ENCODE results near the gene TBCCD1.

The TBCCD1 gene

GRCh38 chr3:186594591-186595113 lies 27.5 kb upstream of the TBCCD1 start:
- no peak overlapping the region for H3K4me3 ChIP-seq (ENCODE audit: low read depth, low read length, poor library complexity, severe bottlenecking)
- H2AFZ ChIP-seq (ENCODE audit: low read length) = no peak overlapping the region
- no peak for TF ChIP-seq CTCF (IDR thresholded peaks at IDR 0.05; ENCODE audit: low read length)
- no peak for TF ChIP-seq EZH2 (IDR thresholded peaks at IDR 0.05; ENCODE audit: borderline replicate concordance, low read length)
- no peaks in the 10 kb centered on the region for H3K9me2 ChIP-seq (ENCODE audit: low read depth, low read length)
- H3K4me1 ChIP-seq (ENCODE audit: insufficient read depth, low read length, severe bottlenecking) = peaks cover 3% of the 10 kb centered on the region
- no peaks in the 10 kb centered on the region for H3K27me3 ChIP-seq (ENCODE audit: insufficient read depth, low read length)
- no peaks in the 10 kb centered on the region for H3K36me3 ChIP-seq (ENCODE audit: insufficient read depth, low read length)
- no peaks in the 10 kb centered on the region for H3F3A ChIP-seq (ENCODE audit: insufficient read depth, low read length)
- H3K4me2 ChIP-seq (ENCODE audit: low read length) = no peak overlapping the region
- H3K9me3 ChIP-seq (ENCODE audit: low read length) = no peaks in the 10 kb centered on the region
- H4K20me1 ChIP-seq (ENCODE audit: insufficient read depth, low read length) = no peaks in the 10 kb centered on the region
- H3K27ac ChIP-seq (ENCODE audit: low read depth, low read length, poor library complexity, severe bottlenecking) = no peak overlapping the region
- H3K9ac ChIP-seq (ENCODE audit: low read length) = no peak overlapping the region
- no peaks in the 10 kb centered on the region for H3K79me2 ChIP-seq (ENCODE audit: insufficient read depth, low read length)

- no peak overlapping the region for H3K4me2 ChIP-seq (ENCODE audit: low read length)
- H3K9ac ChIP-seq (ENCODE audit: low read length) = no peak overlapping the region
- H2AFZ ChIP-seq (ENCODE audit: low read length) = no peak overlapping the region
- H3K36me3 ChIP-seq (ENCODE audit: insufficient read depth, low read length) = no peaks in the 10 kb centered on the region
- no peaks in the 10 kb centered on the region for H3K9me2 ChIP-seq (ENCODE audit: low read depth, low read length)
- no peaks in the 10 kb centered on the region for H4K20me1 ChIP-seq (ENCODE audit: insufficient read depth, low read length)
- no peak for TF ChIP-seq EZH2 (IDR thresholded peaks at IDR 0.05; ENCODE audit: borderline replicate concordance, low read length)
- TF ChIP-seq CTCF (IDR thresholded peaks at IDR 0.05; ENCODE audit: low read length) = no peak
- no peaks in the 10 kb centered on the region for H3K9me3 ChIP-seq (ENCODE audit: low read length)
- H3K79me2 ChIP-seq (ENCODE audit: insufficient read depth, low read length) = no peaks in the 10 kb centered on the region
- no peak overlapping the region for H3K27ac ChIP-seq (ENCODE audit: low read depth, low read length, poor library complexity, severe bottlenecking)
- no peaks in the 10 kb centered on the region for H3F3A ChIP-seq (ENCODE audit: insufficient read depth, low read length)
- H3K4me1 ChIP-seq (ENCODE audit: insufficient read depth, low read length, severe bottlenecking) = peaks cover 3% of the 10 kb centered on the region
- no peak overlapping the region for H3K4me3 ChIP-seq (ENCODE audit: low read depth, low read length, poor library complexity, severe bottlenecking)
- no peaks in the 10 kb centered on the region for H3K27me3 ChIP-seq (ENCODE audit: insufficient read depth, low read length)
Observed at GRCh38 chr3:186593862-186594261, 26.7 kb upstream of the TBCCD1 start.

GRCh38 chr3:186592682-186593081 lies 25.5 kb upstream of the TBCCD1 start:
- Histone ChIP-seq H3K27ac (ENCODE audit: low read depth, low read length, poor library complexity, severe bottlenecking) (no peak overlapping the region), H3F3A (ENCODE audit: insufficient read depth, low read length) (no peaks in the 10 kb centered on the region), H3K27me3 (ENCODE audit: insufficient read depth, low read length) (no peaks in the 10 kb centered on the region), H2AFZ (ENCODE audit: low read length) (no peak overlapping the region), H3K9ac (ENCODE audit: low read length) (no peak overlapping the region), H3K9me2 (ENCODE audit: low read depth, low read length) (no peaks in the 10 kb centered on the region), H3K36me3 (ENCODE audit: insufficient read depth, low read length) (no peaks in the 10 kb centered on the region), H4K20me1 (ENCODE audit: insufficient read depth, low read length) (no peaks in the 10 kb centered on the region), H3K9me3 (ENCODE audit: low read length) (no peaks in the 10 kb centered on the region), H3K4me3 (ENCODE audit: low read depth, low read length, poor library complexity, severe bottlenecking) (no peak overlapping the region), H3K4me2 (ENCODE audit: low read length) (no peak overlapping the region), H3K4me1 (ENCODE audit: insufficient read depth, low read length, severe bottlenecking) (peaks cover 3% of the 10 kb centered on the region), H3K79me2 (ENCODE audit: insufficient read depth, low read length) (no peaks in the 10 kb centered on the region)
- no peak for TF ChIP-seq EZH2 (IDR thresholded peaks at IDR 0.05; ENCODE audit: borderline replicate concordance, low read length)
- TF ChIP-seq CTCF (IDR thresholded peaks at IDR 0.05; ENCODE audit: low read length) = no peak

All from OCI-LY1 (cell line).